Fibroblast of lung (primary cell): ENCODE data around the gene GPC6. TPM values are rescaled to one million over a fixed set of nuclear protein-coding genes. Genes with fewer than 3 reads are reported as not detected.

Experiments
- DNase-seq, 2 donors: peaks; one replicate each; pipeline versions ENCODE4 v3.0.0 to v3.0.0-alpha.2; 2010; ENCODE audit warnings: low read depth in 2 of 2
- H2AFZ ChIP-seq: 2 replicates; pipeline ENCODE4 v1.5.1; 2012; ENCODE audit warnings: low read length, control low read depth, inconsistent platforms
- H3K27ac ChIP-seq: 2 replicates; pipeline ENCODE4 v1.5.1; 2011; ENCODE audit warnings: low read length, control low read depth; ENCODE audit not compliant: insufficient read depth
- H3K27me3 ChIP-seq: 2 replicates; pipeline ENCODE4 v1.5.1; 2011; ENCODE audit warnings: mild to moderate bottlenecking, low read length; ENCODE audit not compliant: control insufficient read depth, insufficient read depth
- H3K36me3 ChIP-seq: 2 replicates; pipeline ENCODE4 v1.5.1; 2011; ENCODE audit warnings: low read length; ENCODE audit not compliant: control insufficient read depth, insufficient read depth
- H3K4me1 ChIP-seq: 2 replicates; pipeline ENCODE4 v1.5.1; 2011; ENCODE audit warnings: low read length; ENCODE audit not compliant: control insufficient read depth, insufficient read depth; ENCODE audit errors: extremely low read depth
- H3K4me2 ChIP-seq: 2 replicates; pipeline ENCODE4 v1.5.1; 2011; ENCODE audit warnings: low read length, control low read depth; ENCODE audit not compliant: insufficient read depth; ENCODE audit errors: extremely low read depth
- H3K4me3 ChIP-seq, 4 experiments: fragments of 200-600 bp in 1 of 4; sonication (generic) in 1 of 4; replicated peaks in 1 of 4; 2 replicates each; pipeline ENCODE4 v1.5.1; 2011 to 2016; ENCODE audit warnings: low read length in 4 of 4, low read depth in 3 of 4, mild to moderate bottlenecking in 3 of 4, control low read depth in 2 of 4, inconsistent platforms in 1 of 4, mixed read lengths in 1 of 4; ENCODE audit not compliant: insufficient read depth in 1 of 4; ENCODE audit errors: control extremely low read depth in 1 of 4
- H3K79me2 ChIP-seq: 2 replicates; pipeline ENCODE4 v1.5.1; 2012; ENCODE audit warnings: mild to moderate bottlenecking, low read length, inconsistent platforms; ENCODE audit not compliant: control insufficient read depth, insufficient read depth
- H3K9ac ChIP-seq: 2 replicates; pipeline ENCODE4 v1.5.1; 2011; ENCODE audit warnings: mild to moderate bottlenecking, low read length, control low read depth; ENCODE audit not compliant: insufficient read depth
- H3K9me3 ChIP-seq: 2 replicates; pipeline ENCODE4 v1.5.1; 2012; ENCODE audit warnings: low read depth, low read length; ENCODE audit not compliant: control insufficient read depth, insufficient read depth
- H4K20me1 ChIP-seq: 2 replicates; pipeline ENCODE4 v1.5.1; 2011; ENCODE audit warnings: low read length; ENCODE audit not compliant: control insufficient read depth, insufficient read depth; ENCODE audit errors: extremely low read depth
- CTCF ChIP-seq, 2 donors: IDR thresholded peaks in 1 of 2; conservative IDR thresholded peaks in 1 of 2; 1 replicate in 1 of 2; 2 replicates in 1 of 2; pipeline ENCODE4 v1.5.1; 2011 to 2012; ENCODE audit warnings: low read length in 2 of 2, control low read depth in 1 of 2, inconsistent platforms in 1 of 2, low read depth in 1 of 2, mild to moderate bottlenecking in 1 of 2
- EZH2 ChIP-seq: IDR thresholded peaks from 2 replicates; pipeline ENCODE4 v1.5.1; 2012; ENCODE audit warnings: low read length, control low read depth, mild to moderate bottlenecking; ENCODE audit errors: missing control alignments
- polyA plus RNA-seq, 2 donors: library from polyadenylated mRNA; depleted of rRNA in 1 of 2; stranded (reverse) in 1 of 2; unstranded in 1 of 2; fragments of >200 nt; gene quantifications; 2 replicates each; pipeline ENCODE4 v1.2.1, GENCODE V29; 2011 to 2012; ENCODE audit warnings: missing spikeins in 1 of 2
- total RNA-seq: library from RNA; depleted of rRNA; stranded (reverse); fragments of >200 nt; gene quantifications from 2 replicates; pipeline ENCODE4 v1.2.1, GENCODE V29; 2014

GPC6 gene
- total and polyA plus RNA-seq, 2 donors (not counting 1 experiment from before 2014, with no cell fraction given): 11.2 to 33.7 TPM

- Histone ChIP-seq H3K79me2 (no peaks in the 10 kb centered on the region), H4K20me1 (no peaks in the 10 kb centered on the region), H3K4me3 (no peak overlapping the region), H3K36me3 (no peaks in the 10 kb centered on the region), H2AFZ (no peak overlapping the region), H3K9me3 (no peaks in the 10 kb centered on the region), H3K27me3 (no peaks in the 10 kb centered on the region), H3K4me2 (no peak overlapping the region), H3K4me1 (no peaks in the 10 kb centered on the region), H3K9ac (no peak overlapping the region), H3K27ac (no peak overlapping the region)
- no peak for DNase-seq
- TF ChIP-seq CTCF (conservative IDR thresholded peaks at IDR 0.05 in 1 of 2, IDR thresholded peaks at IDR 0.05 in 1 of 2; ENCODE audit: low read depth in 1 of 2, low read length in 2 of 2) (no peak), EZH2 (no peak)
These were observed 110.1 kb downstream of the GPC6 start for GRCh38 chr13:93336728-93337127.

- Histone ChIP-seq H3K36me3 (no peaks in the 10 kb centered on the region), H3K9me3 (no peaks in the 10 kb centered on the region), H3K27me3 (no peaks in the 10 kb centered on the region), H3K4me1 (no peaks in the 10 kb centered on the region), H2AFZ (no peak overlapping the region), H3K9ac (no peak overlapping the region), H3K79me2 (no peaks in the 10 kb centered on the region), H3K27ac (no peak overlapping the region), H4K20me1 (no peaks in the 10 kb centered on the region), H3K4me3 (no peak overlapping the region), H3K4me2 (no peak overlapping the region)
- TF ChIP-seq CTCF (conservative IDR thresholded peaks at IDR 0.05 in 1 of 2, IDR thresholded peaks at IDR 0.05 in 1 of 2; ENCODE audit: low read depth in 1 of 2, low read length in 2 of 2): no peak
- TF ChIP-seq EZH2: no peak
- no peak for DNase-seq
These were observed 111.4 kb downstream of the GPC6 start for GRCh38 chr13:93338030-93338429.

- no peaks in the 10 kb centered on the region for H3K36me3 ChIP-seq
- H3K79me2 ChIP-seq: no peaks in the 10 kb centered on the region
- peak in 1 of 2 donors; percentile 56 for DNase-seq
- no peak overlapping the region for H2AFZ ChIP-seq
- TF ChIP-seq EZH2 (no peak), CTCF (conservative IDR thresholded peaks at IDR 0.05 in 1 of 2, IDR thresholded peaks at IDR 0.05 in 1 of 2; ENCODE audit: low read depth in 1 of 2, low read length in 2 of 2) (no peak)
- no peaks in the 10 kb centered on the region for H3K27me3 ChIP-seq
- H3K4me1 ChIP-seq: no peaks in the 10 kb centered on the region
- H4K20me1 ChIP-seq: no peaks in the 10 kb centered on the region
- no peak overlapping the region for H3K27ac ChIP-seq
- H3K9me3 ChIP-seq: no peaks in the 10 kb centered on the region
- H3K9ac ChIP-seq: no peak overlapping the region
- no peak overlapping the region for H3K4me2 ChIP-seq
- no peak overlapping the region for H3K4me3 ChIP-seq
These were observed 112.3 kb downstream of the GPC6 start for GRCh38 chr13:93338906-93339305.
